Left forelimb (tissue), 1 donor: Measurements from ENCODE around the gene IAH1.

Source experiments
- DNase-seq: peaks from one replicate; pipeline ENCODE4 v3.0.0-alpha.2; 2018; ENCODE audit warnings: low spot score

Gene IAH1, protein sequence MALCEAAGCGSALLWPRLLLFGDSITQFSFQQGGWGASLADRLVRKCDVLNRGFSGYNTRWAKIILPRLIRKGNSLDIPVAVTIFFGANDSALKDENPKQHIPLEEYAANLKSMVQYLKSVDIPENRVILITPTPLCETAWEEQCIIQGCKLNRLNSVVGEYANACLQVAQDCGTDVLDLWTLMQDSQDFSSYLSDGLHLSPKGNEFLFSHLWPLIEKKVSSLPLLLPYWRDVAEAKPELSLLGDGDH

DNA sequence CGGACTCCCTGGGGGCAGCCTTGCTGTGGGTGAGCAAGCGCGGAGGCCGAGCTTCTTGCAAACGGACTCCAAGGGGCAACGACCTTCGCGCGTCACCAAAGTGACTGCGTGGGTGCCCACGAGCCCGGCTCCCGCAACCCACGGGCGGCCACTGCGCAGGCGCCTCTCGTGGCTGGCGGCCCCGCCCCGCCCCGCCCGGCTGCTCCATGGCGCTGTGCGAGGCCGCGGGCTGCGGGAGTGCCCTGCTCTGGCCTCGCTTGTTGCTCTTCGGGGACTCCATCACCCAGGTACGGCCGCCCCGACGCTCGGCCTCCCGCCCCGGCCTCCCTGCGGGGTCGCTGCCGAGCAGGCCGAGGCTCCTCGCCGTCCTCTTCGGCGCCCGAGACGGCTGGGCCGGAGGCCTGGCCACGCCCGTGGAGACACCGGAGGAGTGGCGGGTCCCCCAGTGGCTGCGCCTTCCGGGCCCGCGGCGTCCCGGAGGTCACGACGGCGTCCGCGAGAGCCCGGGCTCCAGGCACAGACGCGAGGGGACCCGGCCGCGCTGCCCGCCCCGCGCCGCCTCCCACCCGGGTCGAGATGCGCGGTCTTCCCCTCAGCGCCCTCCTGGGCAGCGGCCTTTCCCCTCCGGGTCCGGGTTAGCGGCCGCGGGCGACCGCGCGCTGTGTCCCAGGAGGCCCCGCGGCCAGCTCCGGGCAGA, at the start of gene IAH1:
IAH1 (plus strand) TSS at position 191 of the 697 bp plus-strand sequence; CDS start at position 207, 16 bp downstream.
- DNase-seq = peak; percentile 77

DNA sequence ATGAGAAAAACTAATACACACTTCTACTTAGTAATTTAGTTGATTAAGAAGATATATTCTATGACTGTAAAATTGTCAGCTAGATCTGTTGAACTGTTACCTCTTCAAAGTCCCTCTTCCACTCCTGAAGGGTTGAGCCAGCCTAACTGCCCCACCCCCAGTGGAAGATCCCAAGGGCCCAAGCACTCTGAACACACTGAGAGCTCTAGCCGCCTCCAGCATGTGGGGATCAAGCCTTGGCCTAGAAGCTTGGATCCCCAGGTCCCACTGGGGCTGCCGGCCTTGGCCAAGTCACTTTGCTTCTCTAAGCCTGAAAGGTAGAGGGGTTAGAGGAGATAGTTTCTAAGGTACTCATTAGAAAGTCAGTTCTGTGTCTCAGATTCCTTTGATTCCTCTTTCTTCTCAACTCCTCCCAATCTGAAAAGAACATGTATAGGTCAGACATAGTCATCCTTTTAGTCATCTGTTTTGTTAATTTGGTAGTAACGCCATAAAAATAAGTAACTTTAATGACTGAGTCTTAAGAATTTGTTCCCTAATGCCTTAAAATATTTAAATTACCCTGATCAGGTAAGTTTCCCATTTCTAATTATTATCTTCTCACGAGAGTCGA, 45.3 kb upstream of the IAH1 start:
- no peak for DNase-seq

DNA sequence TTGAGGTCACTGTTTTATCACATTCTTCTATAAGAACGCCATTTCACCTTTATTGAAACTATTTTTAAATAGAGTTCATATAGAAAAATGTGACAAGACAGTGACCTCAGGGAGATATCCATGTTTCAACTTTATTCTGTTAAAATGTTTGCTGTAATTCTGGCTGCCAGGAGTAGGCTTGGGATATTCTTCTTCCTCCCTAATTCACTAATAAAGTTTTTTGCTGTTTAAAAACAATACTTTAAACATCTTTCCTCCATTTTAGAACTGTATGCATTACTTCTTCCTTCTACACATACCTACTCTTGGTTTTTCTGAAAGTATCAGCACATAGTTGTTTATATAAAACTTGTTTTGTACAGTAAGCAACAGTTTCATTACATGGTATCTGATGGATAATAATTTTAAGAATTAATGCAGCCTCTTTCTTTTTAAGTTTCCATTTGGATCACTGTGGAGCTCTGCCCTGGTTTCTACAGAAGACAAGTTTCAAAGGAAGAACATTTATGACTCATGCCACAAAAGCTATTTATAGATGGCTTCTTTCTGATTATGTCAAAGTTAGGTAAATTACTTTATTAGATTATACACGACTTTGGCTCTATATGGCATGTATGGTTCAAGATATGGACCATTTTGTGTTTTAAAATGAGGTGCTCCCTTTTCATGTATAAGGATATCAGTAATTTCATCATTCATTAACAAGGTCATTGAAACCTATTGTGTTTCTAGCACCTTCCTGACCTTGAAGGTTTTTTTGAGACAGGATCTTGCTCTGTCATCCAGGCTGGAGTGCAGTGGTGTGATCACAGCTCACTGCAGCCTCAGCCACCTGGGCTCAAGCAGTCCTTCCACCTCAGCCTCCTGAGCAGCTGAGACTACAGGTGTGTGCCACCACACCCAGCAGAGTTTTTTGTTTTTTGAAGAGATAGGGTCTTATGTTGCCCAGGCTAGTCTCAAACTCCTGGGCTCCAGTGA, 43.7 kb upstream of the IAH1 start:
- DNase-seq = no peak

GRCh38 chr2:9434489-9434888, 39.9 kb upstream of the IAH1 start:
- DNase-seq = no peak

DNA sequence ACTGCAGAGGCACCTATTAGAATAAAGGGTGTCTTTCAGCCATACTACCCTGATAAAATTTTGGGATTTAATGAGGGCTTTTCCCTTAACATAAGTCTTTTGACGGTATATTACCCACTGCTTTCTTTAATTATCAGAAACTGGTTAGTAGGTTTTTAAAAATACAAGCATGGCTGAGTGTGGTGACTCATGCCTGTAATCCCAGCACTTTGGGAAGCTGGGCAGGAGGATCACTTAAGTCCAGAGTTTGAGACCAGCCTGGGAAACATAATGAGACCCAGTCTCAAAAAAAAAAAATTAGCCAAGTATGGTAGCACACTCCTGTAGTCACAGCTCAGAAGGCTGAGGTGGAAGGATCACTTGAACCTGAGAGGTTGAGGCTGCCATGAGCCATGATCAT, 34.8 kb upstream of the IAH1 start:
- no peak for DNase-seq

DNA sequence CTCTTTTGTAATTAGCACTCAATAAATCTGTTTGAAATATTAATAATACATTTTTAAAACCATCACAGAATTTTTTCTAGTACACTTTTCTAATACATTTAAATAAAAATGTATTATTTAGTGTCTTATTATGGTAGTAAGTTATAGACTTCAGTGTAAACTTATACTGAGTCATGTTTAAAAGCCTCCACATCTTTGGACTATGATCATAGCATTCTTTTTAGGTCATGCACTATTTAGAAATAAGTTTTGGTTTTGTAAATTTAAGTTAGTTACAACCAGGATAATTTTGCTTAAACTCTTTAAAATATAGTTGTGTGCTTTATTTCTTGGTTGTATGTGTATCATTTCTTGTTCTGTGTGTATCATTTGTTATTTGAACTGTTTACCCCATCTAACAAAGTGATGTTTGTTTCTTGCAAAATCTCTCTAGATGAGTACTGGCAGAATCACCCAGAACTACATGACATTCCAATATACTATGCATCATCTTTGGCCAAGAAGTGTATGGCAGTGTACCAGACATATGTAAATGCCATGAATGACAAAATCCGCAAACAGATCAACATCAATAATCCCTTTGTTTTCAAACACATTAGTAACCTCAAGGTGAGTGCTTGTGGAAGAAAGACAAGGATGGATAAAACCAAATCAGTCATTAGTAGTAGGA, 34.2 kb upstream of the IAH1 start:
- no peak for DNase-seq

GRCh38 chr2:9441556-9441955, 32.8 kb upstream of the IAH1 start:
- no peak for DNase-seq

DNA sequence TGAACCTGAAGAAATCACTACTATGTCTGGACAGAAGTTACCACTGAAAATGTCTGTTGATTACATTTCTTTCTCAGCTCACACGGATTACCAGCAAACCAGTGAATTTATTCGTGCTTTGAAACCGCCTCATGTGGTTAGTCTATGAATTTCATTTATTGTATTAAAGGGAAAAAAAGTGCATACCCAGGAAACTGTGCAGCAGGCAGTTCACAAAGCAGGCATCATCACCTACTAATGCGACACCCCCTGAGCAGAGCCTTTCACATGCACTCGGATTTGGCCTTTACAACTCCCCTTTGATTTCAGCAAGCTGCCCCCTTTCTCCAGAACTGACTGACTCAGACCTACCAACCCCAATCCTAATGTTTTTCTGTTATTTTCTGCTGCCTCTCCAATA, 30.8 kb upstream of the IAH1 start:
- DNase-seq = no peak

DNA sequence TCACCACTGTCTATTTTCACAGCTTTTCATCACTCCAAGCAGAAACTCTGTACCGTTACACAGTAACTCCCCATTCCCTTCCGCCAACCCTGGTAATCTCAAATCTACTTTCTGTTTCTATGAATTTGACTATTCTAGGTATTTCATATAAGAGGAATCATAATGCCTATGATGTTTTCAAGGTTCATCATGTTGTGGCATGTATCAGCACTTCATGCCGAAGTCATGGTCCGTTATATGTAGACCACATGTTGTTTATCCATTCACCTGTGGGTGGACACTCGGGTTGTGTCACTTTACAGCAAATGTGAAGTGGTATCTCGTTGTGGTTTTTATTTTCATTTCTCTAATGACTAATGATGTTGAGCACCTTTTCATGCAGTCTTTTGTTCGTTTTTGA, 29.3 kb upstream of the IAH1 start:
- no peak for DNase-seq

DNA sequence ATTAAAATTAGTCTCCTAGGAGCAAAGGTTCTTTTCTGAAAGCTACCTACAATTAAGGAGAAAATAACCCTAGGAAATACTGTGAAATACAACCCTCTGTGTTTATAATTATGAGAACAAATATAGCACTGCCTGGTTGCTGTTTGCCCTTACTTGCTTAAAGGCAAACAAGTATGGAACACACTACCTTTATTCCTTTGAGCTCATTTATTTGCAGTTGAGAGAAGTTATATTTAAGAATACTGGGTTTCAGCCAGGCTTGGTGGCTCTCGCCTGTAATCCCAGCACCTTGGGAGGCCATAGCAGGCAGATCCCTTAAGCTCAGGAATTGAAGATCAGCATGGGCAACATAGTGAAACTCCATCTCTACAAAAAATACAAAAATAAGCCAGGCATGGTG, 23.1 kb upstream of the IAH1 start:
- no peak for DNase-seq

- no peak for DNase-seq
Measured at GRCh38 chr2:9460441-9461017, 13.8 kb upstream of the IAH1 start.

DNA sequence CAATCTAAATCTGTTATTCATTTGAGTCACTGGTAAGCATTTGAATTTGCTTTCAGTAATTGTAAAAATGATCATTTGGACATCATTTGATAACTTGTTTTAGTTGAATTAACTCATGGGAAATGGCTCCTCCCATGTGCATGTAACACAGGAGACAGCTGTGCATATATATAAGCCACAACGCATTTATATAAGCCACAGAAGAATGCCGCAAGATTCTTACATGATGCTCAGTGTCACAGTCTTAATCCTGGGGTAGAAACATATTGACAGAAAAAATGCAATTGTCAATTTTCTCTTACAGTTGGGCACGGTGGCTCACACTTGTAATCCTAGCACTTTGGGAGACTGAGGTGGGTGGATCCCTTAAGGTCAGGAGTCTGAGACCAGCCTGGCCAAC, 13.3 kb upstream of the IAH1 start:
- DNase-seq = no peak

DNA sequence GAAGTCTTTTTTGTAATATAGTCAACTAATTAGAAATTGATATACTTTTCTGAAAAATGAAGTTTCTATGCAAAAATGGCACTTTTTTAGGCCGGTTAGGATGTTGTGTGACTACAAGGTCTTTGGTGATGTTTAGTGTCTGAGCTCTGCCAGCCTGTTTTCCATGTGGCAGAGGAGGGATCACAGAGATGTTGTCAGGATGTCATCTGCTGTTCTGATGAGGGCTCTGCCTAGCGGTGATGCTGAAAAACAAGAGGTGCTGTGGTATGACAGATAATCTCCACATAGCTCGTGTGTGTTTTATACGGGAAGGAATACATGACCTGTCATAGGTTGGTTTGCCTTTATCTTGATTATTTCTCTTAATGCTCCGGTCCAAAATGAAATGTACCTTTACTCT, 12.0 kb upstream of the IAH1 start:
- DNase-seq = no peak

GRCh38 chr2:9462886-9463697, 11.3 kb upstream of the IAH1 start:
- no peak for DNase-seq

GRCh38 chr2:9463698-9464034, 10.7 kb upstream of the IAH1 start:
- no peak for DNase-seq

DNA sequence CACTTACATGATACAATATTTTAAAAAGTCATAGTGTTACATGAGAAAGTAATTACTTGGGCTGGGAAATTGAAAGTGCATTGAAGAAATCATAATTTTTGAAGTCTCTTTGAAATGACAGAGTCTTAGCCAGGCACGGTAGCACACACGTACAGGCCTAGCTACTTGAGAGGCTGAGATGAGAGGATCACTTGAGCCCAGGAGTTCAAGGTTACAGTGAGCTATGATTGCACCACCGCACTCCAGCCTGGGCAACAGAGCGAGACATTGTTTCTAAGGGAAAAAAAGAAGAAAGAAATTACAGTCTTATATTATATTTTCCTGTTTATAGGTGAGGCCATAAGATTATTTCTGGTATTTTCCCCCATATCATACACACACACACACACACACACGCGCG, 9.2 kb upstream of the IAH1 start:
- DNase-seq = no peak

- no peak for DNase-seq
Measured at GRCh38 chr2:9466147-9466683, 8.1 kb upstream of the IAH1 start.

- no peak for DNase-seq
Measured at GRCh38 chr2:9467687-9468086, 6.7 kb upstream of the IAH1 start.

- no peak for DNase-seq
Measured at GRCh38 chr2:9471206-9471605, 3.1 kb upstream of the IAH1 start.

DNA sequence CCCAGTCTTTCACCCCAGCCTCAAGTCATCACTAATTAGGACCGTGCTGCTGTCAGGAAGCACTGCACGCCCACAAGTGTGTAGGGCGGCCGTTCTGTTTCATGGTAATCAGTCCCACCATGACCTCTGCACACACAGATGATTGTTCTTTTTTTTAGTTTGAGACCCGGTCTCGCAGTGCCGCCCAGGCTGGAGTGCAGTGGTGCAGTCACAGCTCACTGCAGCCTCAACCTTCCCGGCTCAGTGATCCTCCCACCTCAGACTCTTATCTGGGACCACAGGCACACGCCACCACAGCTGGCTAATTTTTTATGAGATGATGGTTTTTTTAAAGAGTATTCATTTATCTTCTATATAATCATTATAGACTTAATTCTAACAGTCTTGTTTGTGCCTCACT, 1.8 kb upstream of the IAH1 start:
- no peak for DNase-seq
